ENCODE data around the gene RABGEF1.
"Not testable (repeated sequence)": the region's sequence is repeated elsewhere in the genome, so short reads cannot be mapped to it uniquely, and the experiment has no call there.

The RABGEF1 gene

GRCh38 chr7:66781408-66782090, 41.0 kb downstream of the RABGEF1 start:
- no peak overlapping the region for H2BK120ac ChIP-seq (ENCODE audit: insufficient read depth, low read length, poor library complexity)
- H3K4ac ChIP-seq (ENCODE audit: low read depth, low read length) = no peak overlapping the region
- no peak overlapping the region for H4K91ac ChIP-seq (ENCODE audit: low read depth, low read length)
- H3K9ac ChIP-seq (ENCODE audit: low read length) = no peak overlapping the region
- no peaks in the 10 kb centered on the region for H3K9me3 ChIP-seq (ENCODE audit: insufficient read depth, low read depth, low read length)
- H3K18ac ChIP-seq (ENCODE audit: low read length) = no peak overlapping the region
- H3K14ac ChIP-seq (ENCODE audit: low read length) = no peak overlapping the region
- no peaks in the 10 kb centered on the region for H3K4me1 ChIP-seq (ENCODE audit: control insufficient read depth in 1 of 2, insufficient read depth in 2 of 2, low read length in 2 of 2)
- H3K4me3 ChIP-seq (ENCODE audit: low read depth, low read length) = no peak overlapping the region
- no CpG with 5 or more reads among the region's 7 CpGs for WGBS (ENCODE audit: extremely low coverage, insufficient coverage, insufficient read length)
- no peak overlapping the region for H2BK5ac ChIP-seq (ENCODE audit: low read depth, low read length, poor library complexity)
- H2AK5ac ChIP-seq (ENCODE audit: low read length) = no peak overlapping the region
- H2AFZ ChIP-seq (ENCODE audit: insufficient read depth, low read length, poor library complexity) = no peak overlapping the region
- no peak overlapping the region for H3K4me2 ChIP-seq (ENCODE audit: low read length)
- H4K8ac ChIP-seq (ENCODE audit: low read depth, low read length) = no peak overlapping the region
- no peaks in the 10 kb centered on the region for H3K79me2 ChIP-seq (ENCODE audit: control insufficient read depth, insufficient read depth, low read length, poor library complexity)
- no peak for DNase-seq
- no peaks in the 10 kb centered on the region for H3K79me1 ChIP-seq (ENCODE audit: low read length)
- H3K27me3 ChIP-seq (ENCODE audit: insufficient read depth, low read length) = no peaks in the 10 kb centered on the region
- H3K36me3 ChIP-seq (ENCODE audit: control insufficient read depth in 1 of 2, insufficient read depth in 2 of 2, low read length in 2 of 2) = peaks cover 13 to 17% of the 10 kb centered on the region in 2 experiments
- H3K23ac ChIP-seq (ENCODE audit: low read length) = no peak overlapping the region
- H3K27ac ChIP-seq (ENCODE audit: low read depth, low read length) = no peak overlapping the region
- H2BK12ac ChIP-seq (ENCODE audit: low read length) = no peak overlapping the region
- H4K12ac ChIP-seq (ENCODE audit: low read depth, low read length) = no peak overlapping the region

GRCh38 chr7:66782875-66783274, 42.3 kb downstream of the RABGEF1 start:
- H3K4me2 ChIP-seq (ENCODE audit: low read length); H2BK12ac ChIP-seq (ENCODE audit: low read length); H2AK5ac ChIP-seq (ENCODE audit: low read length); DNase-seq; H2AFZ ChIP-seq (ENCODE audit: insufficient read depth, low read length, poor library complexity); H3K4me3 ChIP-seq (ENCODE audit: low read depth, low read length); H3K9ac ChIP-seq (ENCODE audit: low read length); H3K79me1 ChIP-seq (ENCODE audit: low read length); H3K79me2 ChIP-seq (ENCODE audit: control insufficient read depth, insufficient read depth, low read length, poor library complexity); H3K23ac ChIP-seq (ENCODE audit: low read length); H3K27ac ChIP-seq (ENCODE audit: low read depth, low read length); H4K91ac ChIP-seq (ENCODE audit: low read depth, low read length); H3K14ac ChIP-seq (ENCODE audit: low read length); H4K12ac ChIP-seq (ENCODE audit: low read depth, low read length); H4K8ac ChIP-seq (ENCODE audit: low read depth, low read length); H3K4me1 ChIP-seq (ENCODE audit: control insufficient read depth in 1 of 2, insufficient read depth in 2 of 2, low read length in 2 of 2); H3K9me3 ChIP-seq (ENCODE audit: insufficient read depth, low read depth, low read length); H3K4ac ChIP-seq (ENCODE audit: low read depth, low read length); H2BK5ac ChIP-seq (ENCODE audit: low read depth, low read length, poor library complexity); H3K18ac ChIP-seq (ENCODE audit: low read length); H2BK120ac ChIP-seq (ENCODE audit: insufficient read depth, low read length, poor library complexity); H3K27me3 ChIP-seq (ENCODE audit: insufficient read depth, low read length): not testable (repeated sequence)
- peaks cover 13 to 23% of the 10 kb centered on the region in 2 experiments for H3K36me3 ChIP-seq (ENCODE audit: control insufficient read depth in 1 of 2, insufficient read depth in 2 of 2, low read length in 2 of 2)
- no CpG with 5 or more reads among the region's 3 CpGs for WGBS (ENCODE audit: extremely low coverage, insufficient coverage, insufficient read length)

- not testable (repeated sequence) for H3K9me3 ChIP-seq (ENCODE audit: insufficient read depth, low read depth, low read length); H4K91ac ChIP-seq (ENCODE audit: low read depth, low read length)
- no CpG with 5 or more reads among the region's 1 CpG for WGBS (ENCODE audit: extremely low coverage, insufficient coverage, insufficient read length)
Observed at GRCh38 chr7:66783887-66784595, 43.5 kb downstream of the RABGEF1 start.

GRCh38 chr7:66790196-66790595, 49.7 kb downstream of the RABGEF1 start:
- DNase-seq = no peak
- H3K9me3 ChIP-seq (ENCODE audit: insufficient read depth, low read depth, low read length) = no peaks in the 10 kb centered on the region
- no peak overlapping the region for H2BK5ac ChIP-seq (ENCODE audit: low read depth, low read length, poor library complexity)
- H3K4me2 ChIP-seq (ENCODE audit: low read length) = no peak overlapping the region
- H3K27me3 ChIP-seq (ENCODE audit: insufficient read depth, low read length) = no peaks in the 10 kb centered on the region
- no peak overlapping the region for H4K8ac ChIP-seq (ENCODE audit: low read depth, low read length)
- H3K4ac ChIP-seq (ENCODE audit: low read depth, low read length) = no peak overlapping the region
- no peak overlapping the region for H4K12ac ChIP-seq (ENCODE audit: low read depth, low read length)
- no peak overlapping the region for H3K23ac ChIP-seq (ENCODE audit: low read length)
- no peak overlapping the region for H2BK12ac ChIP-seq (ENCODE audit: low read length)
- H2BK120ac ChIP-seq (ENCODE audit: insufficient read depth, low read length, poor library complexity) = no peak overlapping the region
- no peak overlapping the region for H3K14ac ChIP-seq (ENCODE audit: low read length)
- H3K4me1 ChIP-seq (ENCODE audit: control insufficient read depth in 1 of 2, insufficient read depth in 2 of 2, low read length in 2 of 2) = no peaks in the 10 kb centered on the region
- H3K18ac ChIP-seq (ENCODE audit: low read length) = no peak overlapping the region
- H2AFZ ChIP-seq (ENCODE audit: insufficient read depth, low read length, poor library complexity) = no peak overlapping the region
- no peak overlapping the region for H3K9ac ChIP-seq (ENCODE audit: low read length)
- no CpG with 5 or more reads among the region's 6 CpGs for WGBS (ENCODE audit: extremely low coverage, insufficient coverage, insufficient read length)
- H3K4me3 ChIP-seq (ENCODE audit: low read depth, low read length) = no peak overlapping the region
- no peaks in the 10 kb centered on the region for H3K79me1 ChIP-seq (ENCODE audit: low read length)
- H2AK5ac ChIP-seq (ENCODE audit: low read length) = no peak overlapping the region
- no peak overlapping the region for H3K27ac ChIP-seq (ENCODE audit: low read depth, low read length)
- H4K91ac ChIP-seq (ENCODE audit: low read depth, low read length) = no peak overlapping the region
- no peaks in the 10 kb centered on the region for H3K79me2 ChIP-seq (ENCODE audit: control insufficient read depth, insufficient read depth, low read length, poor library complexity)
- peaks cover 23 to 27% of the 10 kb centered on the region in 2 experiments for H3K36me3 ChIP-seq (ENCODE audit: control insufficient read depth in 1 of 2, insufficient read depth in 2 of 2, low read length in 2 of 2)

More at GRCh38 chr7:66783887-66784595, 43.5 kb downstream of the RABGEF1 start:
- not testable (repeated sequence) for H3K4ac ChIP-seq (ENCODE audit: low read depth, low read length); H3K27me3 ChIP-seq (ENCODE audit: insufficient read depth, low read length); DNase-seq; H3K4me1 ChIP-seq (ENCODE audit: control insufficient read depth in 1 of 2, insufficient read depth in 2 of 2, low read length in 2 of 2); H3K27ac ChIP-seq (ENCODE audit: low read depth, low read length); H3K14ac ChIP-seq (ENCODE audit: low read length); H3K79me2 ChIP-seq (ENCODE audit: control insufficient read depth, insufficient read depth, low read length, poor library complexity); H3K4me2 ChIP-seq (ENCODE audit: low read length); H2BK5ac ChIP-seq (ENCODE audit: low read depth, low read length, poor library complexity); H2AFZ ChIP-seq (ENCODE audit: insufficient read depth, low read length, poor library complexity); H2BK12ac ChIP-seq (ENCODE audit: low read length); H3K4me3 ChIP-seq (ENCODE audit: low read depth, low read length); H3K9ac ChIP-seq (ENCODE audit: low read length); H3K79me1 ChIP-seq (ENCODE audit: low read length); H3K18ac ChIP-seq (ENCODE audit: low read length); H3K23ac ChIP-seq (ENCODE audit: low read length); H4K8ac ChIP-seq (ENCODE audit: low read depth, low read length); H2BK120ac ChIP-seq (ENCODE audit: insufficient read depth, low read length, poor library complexity); H2AK5ac ChIP-seq (ENCODE audit: low read length); H4K12ac ChIP-seq (ENCODE audit: low read depth, low read length)
- H3K36me3 ChIP-seq (ENCODE audit: control insufficient read depth in 1 of 2, insufficient read depth in 2 of 2, low read length in 2 of 2) = peaks cover 13 to 23% of the 10 kb centered on the region in 2 experiments

Data from trophoblast cell (in vitro differentiated cells and primary cell).